Measurements from ENCODE around the gene TWIST2.

TWIST2 gene

DNA sequence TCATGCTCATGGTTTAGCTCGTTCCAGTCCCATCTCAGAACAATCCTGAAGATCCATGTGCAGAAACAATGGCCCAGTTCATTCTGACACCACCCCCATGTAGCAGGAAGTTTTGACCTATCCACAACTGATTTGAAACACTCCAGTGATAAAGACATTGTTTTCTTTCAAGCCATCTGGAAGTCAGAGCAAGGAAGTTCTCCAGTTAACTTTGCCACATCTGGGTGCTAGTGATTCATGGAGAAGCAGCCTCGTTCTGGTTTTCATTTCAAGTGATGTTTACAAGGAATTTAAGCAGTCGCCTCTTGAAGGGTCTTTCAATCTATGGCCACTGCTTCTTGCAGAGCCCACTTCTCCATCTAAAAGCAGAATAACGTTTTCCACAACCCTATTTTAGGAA, 36.6 kb upstream of the TWIST2 start:
- H3F3A ChIP-seq (ENCODE audit: insufficient read depth, low read length): no peaks in the 10 kb centered on the region
- no peak overlapping the region for H3K4me2 ChIP-seq (ENCODE audit: low read length)
- H3K4me1 ChIP-seq (ENCODE audit: insufficient read depth, low read length, severe bottlenecking): no peaks in the 10 kb centered on the region
- H3K36me3 ChIP-seq (ENCODE audit: insufficient read depth, low read length): no peaks in the 10 kb centered on the region
- H2AFZ ChIP-seq (ENCODE audit: low read length): no peak overlapping the region
- no peaks in the 10 kb centered on the region for H4K20me1 ChIP-seq (ENCODE audit: insufficient read depth, low read length)
- no peaks in the 10 kb centered on the region for H3K9me3 ChIP-seq (ENCODE audit: low read length)
- H3K27ac ChIP-seq (ENCODE audit: low read depth, low read length, poor library complexity, severe bottlenecking): no peak overlapping the region
- H3K79me2 ChIP-seq (ENCODE audit: insufficient read depth, low read length): no peaks in the 10 kb centered on the region
- no peaks in the 10 kb centered on the region for H3K9me2 ChIP-seq (ENCODE audit: low read depth, low read length)
- H3K9ac ChIP-seq (ENCODE audit: low read length): no peak overlapping the region
- TF ChIP-seq EZH2 (IDR thresholded peaks at IDR 0.05; ENCODE audit: borderline replicate concordance, low read length): no peak
- TF ChIP-seq, protein P1, sequence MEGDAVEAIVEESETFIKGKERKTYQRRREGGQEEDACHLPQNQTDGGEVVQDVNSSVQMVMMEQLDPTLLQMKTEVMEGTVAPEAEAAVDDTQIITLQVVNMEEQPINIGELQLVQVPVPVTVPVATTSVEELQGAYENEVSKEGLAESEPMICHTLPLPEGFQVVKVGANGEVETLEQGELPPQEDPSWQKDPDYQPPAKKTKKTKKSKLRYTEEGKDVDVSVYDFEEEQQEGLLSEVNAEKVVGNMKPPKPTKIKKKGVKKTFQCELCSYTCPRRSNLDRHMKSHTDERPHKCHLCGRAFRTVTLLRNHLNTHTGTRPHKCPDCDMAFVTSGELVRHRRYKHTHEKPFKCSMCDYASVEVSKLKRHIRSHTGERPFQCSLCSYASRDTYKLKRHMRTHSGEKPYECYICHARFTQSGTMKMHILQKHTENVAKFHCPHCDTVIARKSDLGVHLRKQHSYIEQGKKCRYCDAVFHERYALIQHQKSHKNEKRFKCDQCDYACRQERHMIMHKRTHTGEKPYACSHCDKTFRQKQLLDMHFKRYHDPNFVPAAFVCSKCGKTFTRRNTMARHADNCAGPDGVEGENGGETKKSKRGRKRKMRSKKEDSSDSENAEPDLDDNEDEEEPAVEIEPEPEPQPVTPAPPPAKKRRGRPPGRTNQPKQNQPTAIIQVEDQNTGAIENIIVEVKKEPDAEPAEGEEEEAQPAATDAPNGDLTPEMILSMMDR (IDR thresholded peaks at IDR 0.05; ENCODE audit: low read length): no peak
- H3K27me3 ChIP-seq (ENCODE audit: insufficient read depth, low read length): peaks cover 7% of the 10 kb centered on the region; the same call in 1 of the 2 replicates
- no peak overlapping the region for H3K4me3 ChIP-seq (ENCODE audit: low read depth, low read length, poor library complexity, severe bottlenecking)

DNA sequence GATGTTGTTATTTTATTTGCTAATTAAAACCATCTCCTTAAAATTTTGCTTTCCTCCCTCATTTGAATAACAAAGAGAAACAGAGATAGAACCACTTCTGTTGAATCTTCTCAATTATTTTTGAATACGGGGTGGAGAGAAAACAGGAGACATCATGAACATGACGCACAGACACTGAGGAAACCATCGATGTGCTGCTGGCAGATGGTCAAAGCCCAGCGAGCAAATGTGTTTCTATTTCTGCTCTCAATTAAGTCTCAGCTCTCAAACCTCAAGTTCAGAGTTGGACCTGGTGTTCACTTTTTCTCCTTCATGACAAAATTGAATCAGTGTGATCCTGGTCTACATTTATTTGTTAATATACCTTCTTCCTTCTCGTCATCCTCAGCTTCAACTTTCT, 36.1 kb upstream of the TWIST2 start:
- no peak overlapping the region for H3K4me2 ChIP-seq (ENCODE audit: low read length)
- no peaks in the 10 kb centered on the region for H3K9me2 ChIP-seq (ENCODE audit: low read depth, low read length)
- H2AFZ ChIP-seq (ENCODE audit: low read length): no peak overlapping the region
- H3K27me3 ChIP-seq (ENCODE audit: insufficient read depth, low read length): peaks cover 7% of the 10 kb centered on the region; the same call in 1 of the 2 replicates
- H3K36me3 ChIP-seq (ENCODE audit: insufficient read depth, low read length): no peaks in the 10 kb centered on the region
- no peaks in the 10 kb centered on the region for H3K4me1 ChIP-seq (ENCODE audit: insufficient read depth, low read length, severe bottlenecking)
- no peak overlapping the region for H3K4me3 ChIP-seq (ENCODE audit: low read depth, low read length, poor library complexity, severe bottlenecking)
- TF ChIP-seq, protein P1 (IDR thresholded peaks at IDR 0.05; ENCODE audit: low read length): no peak
- TF ChIP-seq EZH2 (IDR thresholded peaks at IDR 0.05; ENCODE audit: borderline replicate concordance, low read length): no peak
- no peaks in the 10 kb centered on the region for H3F3A ChIP-seq (ENCODE audit: insufficient read depth, low read length)
- no peak overlapping the region for H3K9ac ChIP-seq (ENCODE audit: low read length)
- no peak overlapping the region for H3K27ac ChIP-seq (ENCODE audit: low read depth, low read length, poor library complexity, severe bottlenecking)
- H4K20me1 ChIP-seq (ENCODE audit: insufficient read depth, low read length): no peaks in the 10 kb centered on the region
- H3K79me2 ChIP-seq (ENCODE audit: insufficient read depth, low read length): no peaks in the 10 kb centered on the region
- H3K9me3 ChIP-seq (ENCODE audit: low read length): no peaks in the 10 kb centered on the region

DNA sequence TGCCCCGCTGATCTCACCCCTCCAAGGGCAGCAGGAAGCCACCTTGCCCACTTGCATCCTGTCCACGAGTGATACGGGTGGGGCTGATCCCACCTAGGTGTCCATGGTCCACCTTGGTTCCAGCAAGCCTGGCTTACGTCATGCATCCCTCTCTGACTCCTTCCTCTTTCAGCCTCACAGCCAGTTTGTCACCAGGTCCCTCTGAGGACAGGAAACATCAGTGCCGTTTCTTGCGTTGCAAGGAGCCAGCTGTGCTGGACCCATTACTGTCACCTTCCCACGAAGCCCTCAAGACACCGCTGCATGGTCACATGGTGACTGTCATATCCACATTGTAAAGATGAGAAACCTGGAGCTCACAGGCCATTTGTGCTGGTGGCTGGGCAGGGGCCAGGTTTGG, 34.8 kb upstream of the TWIST2 start:
- H3K36me3 ChIP-seq (ENCODE audit: insufficient read depth, low read length): no peaks in the 10 kb centered on the region
- H3K4me3 ChIP-seq (ENCODE audit: low read depth, low read length, poor library complexity, severe bottlenecking): no peak overlapping the region
- no peak for TF ChIP-seq EZH2 (IDR thresholded peaks at IDR 0.05; ENCODE audit: borderline replicate concordance, low read length)
- TF ChIP-seq, protein P1 (IDR thresholded peaks at IDR 0.05; ENCODE audit: low read length): no peak
- no peak overlapping the region for H3K9ac ChIP-seq (ENCODE audit: low read length)
- peaks cover 7% of the 10 kb centered on the region; the same call in 1 of the 2 replicates for H3K27me3 ChIP-seq (ENCODE audit: insufficient read depth, low read length)
- H3K27ac ChIP-seq (ENCODE audit: low read depth, low read length, poor library complexity, severe bottlenecking): no peak overlapping the region
- H3K9me3 ChIP-seq (ENCODE audit: low read length): no peaks in the 10 kb centered on the region
- H3K79me2 ChIP-seq (ENCODE audit: insufficient read depth, low read length): no peaks in the 10 kb centered on the region
- H2AFZ ChIP-seq (ENCODE audit: low read length): no peak overlapping the region
- no peaks in the 10 kb centered on the region for H3K9me2 ChIP-seq (ENCODE audit: low read depth, low read length)
- no peak overlapping the region for H3K4me2 ChIP-seq (ENCODE audit: low read length)
- H3F3A ChIP-seq (ENCODE audit: insufficient read depth, low read length): no peaks in the 10 kb centered on the region
- no peaks in the 10 kb centered on the region for H4K20me1 ChIP-seq (ENCODE audit: insufficient read depth, low read length)
- no peaks in the 10 kb centered on the region for H3K4me1 ChIP-seq (ENCODE audit: insufficient read depth, low read length, severe bottlenecking)

All from OCI-LY1 (cell line).